ENCODE results near the gene CBS.
"Not testable (repeated sequence)": the region's sequence is repeated elsewhere in the genome, so short reads cannot be mapped to it uniquely, and the experiment has no call there.

CBS gene

DNA sequence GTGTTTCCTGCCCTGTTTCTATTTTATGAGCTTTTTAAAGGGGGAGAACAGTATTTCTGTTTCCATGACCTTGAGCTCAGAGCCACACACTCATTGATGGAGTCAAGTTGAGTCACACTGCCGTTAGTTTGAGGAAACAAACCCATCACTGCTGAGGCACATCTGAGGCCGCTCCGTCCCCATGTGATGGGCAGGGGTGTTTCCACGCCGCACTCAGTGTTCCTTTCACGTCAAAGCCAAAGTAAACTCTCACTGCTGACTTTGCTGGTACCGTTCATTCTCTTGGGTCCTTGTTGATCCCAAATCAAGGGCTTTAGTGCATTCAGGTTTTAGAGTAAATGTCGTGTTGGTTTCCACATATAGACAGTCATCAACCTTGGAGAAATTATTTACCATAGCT lies 52.5 kb downstream of the CBS start:
- DNase-seq = no peak

GRCh38 chr21:43021756-43022600 lies 53.7 kb downstream of the CBS start:
- no peak for DNase-seq

DNA sequence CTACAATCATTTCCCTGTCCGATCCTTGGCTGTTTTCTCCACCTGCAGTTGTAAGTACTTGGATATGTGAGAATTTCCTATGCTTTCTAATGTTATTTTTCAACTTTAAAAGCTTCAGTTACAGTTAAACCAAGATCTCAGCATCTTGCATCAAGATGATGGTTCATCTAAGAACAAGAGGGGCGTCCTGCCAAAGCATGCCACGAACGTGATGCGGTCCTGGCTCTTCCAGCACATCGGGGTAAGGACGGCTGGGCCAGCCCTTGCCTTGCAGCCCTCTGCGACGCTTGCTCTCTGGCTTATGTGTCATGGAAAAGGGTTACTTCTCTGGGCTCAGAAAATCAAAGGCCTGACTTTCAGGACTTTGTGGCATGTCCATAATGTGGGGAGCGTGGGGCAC lies 54.4 kb downstream of the CBS start:
- DNase-seq = no peak

DNA sequence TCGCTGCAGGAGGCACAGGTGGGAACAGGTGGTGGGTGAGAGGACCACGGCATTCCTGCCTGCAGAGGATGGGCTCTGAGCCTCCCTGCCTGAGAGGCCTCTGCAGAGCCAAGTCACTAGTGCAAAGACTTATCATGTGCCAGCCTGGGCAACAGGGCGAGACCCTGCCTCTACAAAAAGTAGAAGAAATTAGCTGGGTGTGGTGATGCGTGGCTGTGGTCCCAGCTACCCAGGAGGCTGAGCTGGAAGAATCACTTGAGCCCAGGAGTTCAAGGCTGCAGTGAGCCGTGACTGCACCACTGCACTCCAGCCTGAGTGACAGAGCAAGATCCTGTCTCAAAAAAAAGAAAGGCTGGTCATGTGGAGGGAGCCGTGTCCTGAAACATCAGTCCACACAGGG lies 54.9 kb downstream of the CBS start:
- no peak for DNase-seq

GRCh38 chr21:43020177-43020576 lies 55.5 kb downstream of the CBS start:
- DNase-seq = no peak

- no peak for DNase-seq
Observed at GRCh38 chr21:43018519-43018918, 57.1 kb downstream of the CBS start.

- no peak for DNase-seq
Observed at GRCh38 chr21:43016728-43017127, 58.9 kb downstream of the CBS start.

- no peak for DNase-seq
Observed at GRCh38 chr21:43015906-43016540, 59.6 kb downstream of the CBS start.

DNA sequence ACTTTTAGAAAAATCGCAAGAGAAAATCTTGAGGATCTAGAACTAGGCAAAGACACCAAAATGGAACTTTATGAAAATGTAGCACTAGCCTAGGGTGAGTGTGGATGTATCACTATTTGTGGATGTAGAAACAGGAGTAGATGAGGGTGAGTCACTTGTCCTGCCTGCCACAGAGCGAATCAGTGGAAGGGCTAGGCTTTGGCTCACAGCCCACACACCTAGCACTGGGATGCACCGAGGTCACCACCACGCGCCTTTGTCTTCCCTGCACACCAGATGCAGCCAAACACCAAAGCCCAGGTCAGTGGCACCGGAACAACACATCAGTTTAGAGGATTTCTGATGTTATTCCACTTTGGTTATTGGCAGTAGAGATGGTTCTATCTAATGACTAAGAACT lies 63.0 kb downstream of the CBS start:
- no peak for DNase-seq

DNA sequence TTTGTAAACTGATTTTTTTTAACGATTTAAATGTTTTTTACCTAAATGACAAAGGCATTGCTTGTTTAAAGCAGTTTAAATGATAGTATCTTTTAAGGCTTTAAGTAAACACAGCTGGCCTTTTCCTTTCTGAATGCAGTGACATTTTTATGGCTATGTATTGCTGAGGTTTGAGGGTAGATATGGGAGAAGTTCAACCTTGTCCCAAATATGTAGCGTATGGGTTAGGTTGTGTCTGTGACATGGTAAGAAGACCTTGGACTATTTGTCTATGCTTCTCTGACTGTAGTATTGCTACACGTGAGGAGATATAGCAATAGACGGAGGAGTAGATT lies 68.8 kb downstream of the CBS start:
- DNase-seq = no peak

GRCh38 chr21:43006051-43006873 lies 69.4 kb downstream of the CBS start:
- DNase-seq = not testable (repeated sequence)

DNA sequence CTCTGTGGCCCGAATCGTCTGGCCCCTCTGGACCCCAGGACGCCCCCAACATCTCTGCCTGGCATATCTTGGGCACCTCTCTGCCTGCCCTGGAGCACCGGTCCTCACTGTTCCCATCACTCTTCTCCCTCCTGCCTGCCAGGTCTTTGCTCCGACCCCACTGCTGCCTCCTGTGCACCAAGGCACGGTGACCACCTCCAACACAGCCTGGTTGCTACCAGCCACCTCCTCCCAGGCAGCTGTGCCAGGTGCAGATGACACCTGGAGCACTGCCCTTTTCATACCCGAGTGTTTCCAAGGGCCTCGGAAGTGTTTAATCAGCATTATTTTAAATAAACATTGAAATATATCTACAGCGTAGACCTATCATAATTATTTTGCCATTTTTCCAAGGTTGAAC lies 70.0 kb downstream of the CBS start:
- no peak for DNase-seq

DNA sequence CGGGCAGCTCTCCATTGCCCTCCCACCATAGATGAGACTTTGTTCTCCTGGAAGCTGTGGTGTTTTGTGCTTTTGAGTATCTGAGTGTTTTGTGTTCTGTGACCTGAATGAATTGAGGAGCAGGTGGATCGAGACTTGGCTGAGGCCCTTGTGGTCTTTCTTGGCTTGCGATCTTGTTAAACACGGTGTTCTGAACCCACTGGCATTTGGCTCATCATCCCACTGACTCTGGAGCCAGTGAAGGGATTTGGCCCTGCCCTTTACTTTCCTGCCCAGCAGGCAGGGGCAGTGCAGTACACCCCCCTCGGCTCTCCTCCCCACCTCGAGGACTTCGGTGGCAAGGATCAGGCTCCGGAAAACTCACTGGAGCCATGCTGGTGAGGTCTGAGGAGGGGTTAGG lies 70.7 kb downstream of the CBS start:
- no peak for DNase-seq
